DMS 273 (cell line): ENCODE results near the gene DHRS1.

ENCODE experiments used
- DNase-seq: peaks from one replicate; lab custom pipeline; 2025; ENCODE audit not compliant: unreplicated experiment; lab: John Stamatoyannopoulos, UW

The DHRS1 gene

GRCh38 chr14:24299255-24300191 lies at the start of gene DHRS1, which contains the start of gene NOP9:
Gene DHRS1, minus strand, starts transcription at chr14:24299780. Its CDS starts 674 bp downstream, at chr14:24299106.
Gene NOP9, plus strand, starts transcription at chr14:24299850. Its CDS starts 105 bp downstream, at chr14:24299955.
- DNase-seq = peak; percentile 96

- no peak for DNase-seq
These were observed 48.6 kb upstream of the DHRS1 start for GRCh38 chr14:24348186-24348585.

GRCh38 chr14:24347134-24347533 lies 47.6 kb upstream of the DHRS1 start:
- no peak for DNase-seq

- no peak for DNase-seq
These were observed 44.4 kb upstream of the DHRS1 start for GRCh38 chr14:24343795-24344660.

GRCh38 chr14:24342889-24343288 lies 43.3 kb upstream of the DHRS1 start:
- DNase-seq = no peak

- DNase-seq = no peak
These were observed 41.0 kb upstream of the DHRS1 start for GRCh38 chr14:24340606-24341005.

GRCh38 chr14:24339284-24340151 lies 39.9 kb upstream of the DHRS1 start, which contains the start of gene RIPK3:
Gene RIPK3, minus strand, starts transcription at chr14:24339991. Its CDS starts 165 bp downstream, at chr14:24339826.
- no peak for DNase-seq

GRCh38 chr14:24338843-24339242 lies 39.3 kb upstream of the DHRS1 start:
- no peak for DNase-seq

GRCh38 chr14:24337824-24338175 lies 38.2 kb upstream of the DHRS1 start:
- DNase-seq = no peak

GRCh38 chr14:24337144-24337823 lies 37.7 kb upstream of the DHRS1 start:
- DNase-seq = no peak

- DNase-seq = no peak
These were observed 36.0 kb upstream of the DHRS1 start for GRCh38 chr14:24335461-24336171.

GRCh38 chr14:24334431-24335291 lies 35.1 kb upstream of the DHRS1 start, which contains the start of gene ADCY4:
Gene ADCY4, minus strand, starts transcription at chr14:24335071. Its CDS starts 419 bp downstream, at chr14:24334652.
- DNase-seq = peak; percentile 72

- DNase-seq = peak; percentile 87
These were observed 32.9 kb upstream of the DHRS1 start for GRCh38 chr14:24332268-24332993.

- DNase-seq = no peak
These were observed 32.2 kb upstream of the DHRS1 start for GRCh38 chr14:24331731-24332267.

- DNase-seq = no peak
These were observed 31.5 kb upstream of the DHRS1 start for GRCh38 chr14:24330973-24331674.

GRCh38 chr14:24329736-24330135 lies 30.2 kb upstream of the DHRS1 start:
- no peak for DNase-seq
